Calu3 (cell line): ENCODE results near the gene DAPK2. TPM values are rescaled to one million over a fixed set of nuclear protein-coding genes. Genes with fewer than 3 reads are reported as not detected.

ENCODE experiments used
- BruUV-seq: library from RNA; stranded (reverse); fragments of 400-500 nt; replicated peaks from 2 replicates; lab custom pipeline; 2021; lab: Mats Ljungman, UMichigan
- CTCF ChIA-PET: fragments of 300-600 bp; sonication (Branson Sonifier 250); formaldehyde crosslinking; loops from one replicate; lab custom pipeline; 2022; ENCODE audit warnings: antibody characterized with exemption; lab: Charles Lee
- DNase-seq: peaks from one replicate; pipeline ENCODE4 v3.0.0; 2022
- H3K27ac Mint-ChIP-seq: one replicate; pipeline ENCODE4 v1.8.0; 2022; ENCODE audit warnings: mixed read lengths; ENCODE audit not compliant: unreplicated experiment
- H3K27me3 Mint-ChIP-seq: one replicate; pipeline ENCODE4 v1.8.0; 2022; ENCODE audit warnings: mixed read lengths; ENCODE audit not compliant: unreplicated experiment
- H3K36me3 Mint-ChIP-seq: one replicate; pipeline ENCODE4 v1.8.0; 2022; ENCODE audit warnings: mild to moderate bottlenecking, moderate library complexity, mixed read lengths; ENCODE audit not compliant: insufficient read depth, unreplicated experiment
- H3K4me1 Mint-ChIP-seq: one replicate; pipeline ENCODE4 v1.8.0; 2022; ENCODE audit warnings: mild to moderate bottlenecking, low read depth, mixed read lengths; ENCODE audit not compliant: unreplicated experiment
- H3K4me3 Mint-ChIP-seq: one replicate; pipeline ENCODE4 v1.8.0; 2022; ENCODE audit warnings: mild to moderate bottlenecking, low read depth, moderate library complexity, mixed read lengths; ENCODE audit not compliant: unreplicated experiment
- H3K9me3 Mint-ChIP-seq: one replicate; pipeline ENCODE4 v1.8.0; 2022; ENCODE audit warnings: low read depth, mixed read lengths; ENCODE audit not compliant: unreplicated experiment
- CTCF ChIP-seq: fragments of 200-600 bp; IDR thresholded peaks from one replicate; pipeline ENCODE4 v1.8.0; 2022; ENCODE audit warnings: antibody characterized with exemption; ENCODE audit not compliant: unreplicated experiment
- intact Hi-C: fragments of 100-400 bp; cut with micrococcal nuclease; formaldehyde crosslinking; loops from one replicate; pipeline ENCODE4 v1.10.0; 2022; ENCODE audit not compliant: unreplicated experiment
- total RNA-seq: library from RNA; stranded (reverse); gene quantifications from 2 replicates; pipeline ENCODE4 v1.2.3, GENCODE V29; 2022

DAPK2 gene
- total RNA-seq, 1 experiment from 2014 or later = 1.1 TPM

GRCh38 chr15:63953524-63953923, 92.8 kb downstream of the DAPK2 start:
- no TSS peak for BruUV-seq
- Mint-ChIP-seq H3K27me3 (peaks cover 41% of the 10 kb centered on the region), H3K4me3 (no peak overlapping the region), H3K36me3 (no peaks in the 10 kb centered on the region), H3K27ac (no peak overlapping the region), H3K9me3 (no peaks in the 10 kb centered on the region), H3K4me1 (no peaks in the 10 kb centered on the region)
- intact Hi-C loops = no loop called here
- no peak for TF ChIP-seq CTCF
- DNase-seq = no peak
- CTCF ChIA-PET = interaction anchor here (0.6 to 0.7 kb wide), 2 partner anchors 570 to 1016 kb away, joined by 3 read pairs; no protein-coding TSS in a partner anchor

- TF ChIP-seq CTCF = no peak
- BruUV-seq = no TSS peak
- DNase-seq = no peak
- peaks cover 3% of the 10 kb centered on the region for H3K4me1 Mint-ChIP-seq
- CTCF ChIA-PET = no interaction called here
- H3K27me3 Mint-ChIP-seq = peaks cover 41% of the 10 kb centered on the region
- no peak overlapping the region for H3K27ac Mint-ChIP-seq
- H3K4me3 Mint-ChIP-seq = no peak overlapping the region
- intact Hi-C loops = no loop called here
- no peaks in the 10 kb centered on the region for H3K9me3 Mint-ChIP-seq
- H3K36me3 Mint-ChIP-seq = no peaks in the 10 kb centered on the region
Measured at GRCh38 chr15:63950911-63951481, 95.3 kb downstream of the DAPK2 start.

GRCh38 chr15:63948971-63949370, 97.3 kb downstream of the DAPK2 start:
- Mint-ChIP-seq H3K27ac (no peak overlapping the region), H3K4me1 (peaks cover 16% of the 10 kb centered on the region), H3K27me3 (peaks cover 34% of the 10 kb centered on the region), H3K4me3 (no peak overlapping the region), H3K9me3 (no peaks in the 10 kb centered on the region), H3K36me3 (no peaks in the 10 kb centered on the region)
- no peak for DNase-seq
- no peak for TF ChIP-seq CTCF
- BruUV-seq = no TSS peak
- intact Hi-C loops = no loop called here
- CTCF ChIA-PET = interaction anchor here (1.1 kb wide), 1 partner anchor 19 kb away, joined by 3 read pairs; no protein-coding TSS in a partner anchor

GRCh38 chr15:63948436-63948835, 97.8 kb downstream of the DAPK2 start:
- intact Hi-C loops = no loop called here
- Mint-ChIP-seq H3K4me1 (peaks cover 16% of the 10 kb centered on the region), H3K36me3 (no peaks in the 10 kb centered on the region), H3K27me3 (peaks cover 28% of the 10 kb centered on the region), H3K4me3 (no peak overlapping the region), H3K27ac (no peak overlapping the region), H3K9me3 (no peaks in the 10 kb centered on the region)
- TF ChIP-seq CTCF = no peak
- no TSS peak for BruUV-seq
- DNase-seq = no peak
- CTCF ChIA-PET = no interaction called here
